Activated T-helper 1 cell treated with Interleukin-2 at 50 U/mL for 16 hours (primary cell): ENCODE measurements around the gene DNAJC11.

Experiments
- DNase-seq: peaks from one replicate; pipeline ENCODE4 v3.0.0-alpha.2; 2020; ENCODE audit warnings: low read depth

The DNAJC11 gene

DNA sequence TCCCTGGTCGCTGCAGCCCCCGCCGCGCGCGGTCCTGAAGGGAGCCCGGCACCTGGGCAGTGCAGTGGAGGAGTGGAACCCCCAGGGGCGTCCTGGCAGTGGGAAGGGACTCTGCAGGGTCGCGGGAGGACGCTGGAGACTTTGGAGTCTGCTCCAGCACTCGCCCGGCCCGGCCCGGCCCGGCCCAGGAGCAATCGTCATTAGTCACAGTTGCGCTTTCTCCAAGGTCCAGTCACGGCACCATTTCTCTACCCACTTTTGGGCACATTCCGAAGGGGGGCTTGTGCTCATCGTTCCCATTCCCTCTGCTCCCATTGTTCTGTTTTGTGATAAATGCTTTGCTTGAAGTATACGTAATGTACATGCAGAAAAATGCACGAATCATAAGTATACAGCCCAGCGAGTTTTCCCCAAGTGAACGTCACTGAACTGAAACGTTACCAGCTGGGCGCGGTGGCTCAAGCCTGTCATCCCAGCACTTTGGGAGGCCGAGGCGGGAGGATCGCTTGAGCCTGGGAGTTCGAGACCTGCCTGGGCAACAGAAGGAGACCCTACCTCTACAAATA is 75.9 kb downstream of the DNAJC11 start:
- no peak for DNase-seq

DNA sequence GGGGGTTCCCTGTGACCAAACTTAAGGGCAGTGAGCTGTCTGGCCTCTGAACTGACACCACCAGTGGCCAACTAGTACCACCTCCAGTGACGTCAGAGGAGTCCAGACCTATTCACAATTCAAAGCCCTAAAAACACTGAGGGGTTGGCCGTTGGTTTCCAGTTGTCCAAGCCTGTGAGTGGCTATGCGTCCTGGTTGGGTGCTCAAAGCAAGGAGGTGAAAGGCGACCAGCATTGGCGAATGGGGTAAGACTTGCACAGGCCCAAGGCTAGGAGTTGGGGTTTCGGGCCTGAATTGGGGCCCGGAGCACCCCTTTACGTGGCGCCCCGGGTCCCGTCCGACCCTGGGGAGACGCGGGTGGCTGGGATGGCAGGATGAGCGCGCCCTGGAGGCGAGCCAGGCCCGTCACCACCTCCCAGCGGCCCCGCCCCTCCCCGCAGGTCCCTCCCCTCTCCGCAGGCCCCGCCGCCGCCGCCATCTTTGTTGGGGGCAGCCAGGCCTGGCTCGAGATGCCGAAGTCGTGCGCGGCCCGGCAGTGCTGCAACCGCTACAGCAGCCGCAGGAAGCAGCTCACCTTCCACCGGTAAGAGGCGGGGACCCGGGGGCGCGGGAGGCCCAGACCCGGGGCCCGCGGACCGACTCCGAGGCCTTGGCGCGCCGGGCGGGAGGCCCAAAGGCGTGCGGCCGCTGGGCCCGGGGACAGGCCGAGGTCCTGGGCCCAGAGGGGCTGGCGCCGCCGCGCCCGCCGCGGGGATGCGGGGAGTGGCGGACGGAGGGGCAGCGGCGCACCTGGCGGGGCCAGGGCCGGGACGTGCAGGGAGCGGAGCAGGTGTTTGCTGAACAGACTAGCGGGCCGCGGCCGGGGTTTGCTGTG is 76.7 kb downstream of the DNAJC11 start, which contains the start of gene THAP3:
Gene THAP3, plus strand, starts transcription at position 159 of the 874 bp plus-strand sequence. Its CDS starts 351 bp downstream, at position 510.
- DNase-seq, result peak; percentile 85

DNA sequence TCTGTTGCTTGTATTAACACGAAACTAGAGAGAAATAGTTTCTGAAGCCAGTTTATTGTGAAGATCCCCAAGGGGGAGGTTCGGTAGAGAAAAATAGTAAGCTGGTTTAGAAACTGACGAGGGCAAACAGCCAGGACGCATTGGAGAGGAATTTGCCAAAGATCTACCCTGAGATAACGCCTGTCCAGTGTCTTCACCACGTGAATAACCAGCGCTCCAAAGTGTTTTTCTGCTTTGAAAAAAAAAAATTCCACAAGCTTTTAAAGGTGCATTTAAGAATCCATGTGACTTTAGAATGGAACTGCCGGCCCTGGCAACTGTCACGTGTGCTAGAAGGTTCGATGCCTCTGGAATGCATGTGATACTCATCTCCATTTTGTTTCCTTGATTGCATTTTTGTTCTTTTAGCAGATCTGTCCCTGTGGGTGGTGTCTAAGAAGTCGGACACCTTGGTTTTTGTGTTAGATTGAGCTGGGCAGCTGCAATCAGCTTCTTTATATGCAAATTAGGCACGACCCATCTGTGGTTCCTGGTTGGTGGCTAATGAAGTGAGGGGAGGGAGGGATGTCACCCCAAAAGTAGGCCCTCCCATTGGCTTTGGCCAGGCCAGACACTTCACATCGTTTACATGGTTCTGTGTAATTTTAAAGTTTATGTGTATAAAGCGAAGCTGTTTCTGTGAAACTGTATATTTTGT is 78.2 kb downstream of the DNAJC11 start:
- no peak for DNase-seq

GRCh38 chr1:6622396-6623152 is 79.0 kb downstream of the DNAJC11 start:
- no peak for DNase-seq

DNA sequence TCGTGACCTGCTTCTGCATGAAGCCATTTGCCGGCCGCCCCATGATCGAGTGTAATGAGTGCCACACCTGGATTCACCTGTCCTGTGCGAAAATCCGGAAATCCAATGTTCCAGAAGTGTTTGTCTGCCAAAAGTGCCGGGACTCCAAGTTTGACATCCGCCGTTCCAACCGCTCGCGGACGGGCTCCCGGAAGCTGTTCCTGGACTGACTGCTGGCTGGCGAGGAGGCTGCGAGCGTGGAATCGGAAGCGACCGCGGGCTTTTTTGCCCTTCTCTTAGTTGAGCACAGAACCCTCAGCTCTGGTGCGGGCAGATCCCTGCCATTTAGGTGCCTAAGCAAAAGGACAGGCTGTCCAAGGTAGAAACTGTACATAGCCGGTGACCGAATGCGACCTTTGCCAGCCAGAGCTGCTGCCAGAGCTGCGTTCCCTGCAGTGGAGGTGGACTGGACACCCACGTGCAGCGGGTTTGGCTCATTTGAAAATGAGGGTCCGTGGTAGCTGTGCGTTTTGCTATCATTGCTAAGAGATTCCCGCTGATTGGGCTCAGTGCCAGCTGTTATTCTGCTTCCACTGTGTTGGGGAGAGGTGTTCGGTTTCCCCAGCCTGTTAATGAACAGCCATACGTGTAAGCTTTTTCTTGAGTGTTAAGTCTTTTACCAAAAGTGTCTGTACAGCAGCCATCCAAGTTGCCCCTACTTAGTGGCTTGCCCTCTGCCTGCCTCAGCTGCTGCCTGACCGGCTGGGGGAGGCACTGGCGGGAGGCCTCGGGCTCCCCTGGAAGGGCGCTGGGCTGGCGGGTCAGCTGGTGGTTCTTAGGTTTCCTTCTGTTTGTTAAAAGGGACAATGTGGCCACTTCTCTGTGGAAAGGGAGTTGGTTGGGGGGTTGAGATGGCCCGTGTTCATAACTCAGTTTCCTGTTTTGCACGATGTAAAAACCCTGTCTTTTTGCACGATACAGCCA is 79.9 kb downstream of the DNAJC11 start:
- no peak for DNase-seq

DNA sequence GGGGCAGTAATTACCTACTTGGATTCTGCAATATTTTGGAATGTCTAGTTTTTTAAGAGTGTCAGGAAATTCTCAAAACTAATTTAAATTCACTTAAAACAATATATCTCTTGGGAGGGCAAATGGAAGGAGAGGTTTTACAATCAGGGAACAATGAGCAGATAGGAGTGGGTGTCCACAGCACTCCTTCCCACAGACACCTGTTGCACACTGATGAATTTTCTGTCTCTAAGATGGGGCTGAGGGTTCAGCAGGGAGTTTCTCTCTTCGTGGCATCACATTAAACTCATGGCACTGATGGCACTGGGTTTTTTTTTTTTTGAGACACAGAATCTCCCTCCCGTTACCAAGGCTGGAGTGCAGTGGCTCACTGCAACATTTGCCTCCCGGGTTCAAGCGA is 82.6 kb downstream of the DNAJC11 start:
- no peak for DNase-seq

DNA sequence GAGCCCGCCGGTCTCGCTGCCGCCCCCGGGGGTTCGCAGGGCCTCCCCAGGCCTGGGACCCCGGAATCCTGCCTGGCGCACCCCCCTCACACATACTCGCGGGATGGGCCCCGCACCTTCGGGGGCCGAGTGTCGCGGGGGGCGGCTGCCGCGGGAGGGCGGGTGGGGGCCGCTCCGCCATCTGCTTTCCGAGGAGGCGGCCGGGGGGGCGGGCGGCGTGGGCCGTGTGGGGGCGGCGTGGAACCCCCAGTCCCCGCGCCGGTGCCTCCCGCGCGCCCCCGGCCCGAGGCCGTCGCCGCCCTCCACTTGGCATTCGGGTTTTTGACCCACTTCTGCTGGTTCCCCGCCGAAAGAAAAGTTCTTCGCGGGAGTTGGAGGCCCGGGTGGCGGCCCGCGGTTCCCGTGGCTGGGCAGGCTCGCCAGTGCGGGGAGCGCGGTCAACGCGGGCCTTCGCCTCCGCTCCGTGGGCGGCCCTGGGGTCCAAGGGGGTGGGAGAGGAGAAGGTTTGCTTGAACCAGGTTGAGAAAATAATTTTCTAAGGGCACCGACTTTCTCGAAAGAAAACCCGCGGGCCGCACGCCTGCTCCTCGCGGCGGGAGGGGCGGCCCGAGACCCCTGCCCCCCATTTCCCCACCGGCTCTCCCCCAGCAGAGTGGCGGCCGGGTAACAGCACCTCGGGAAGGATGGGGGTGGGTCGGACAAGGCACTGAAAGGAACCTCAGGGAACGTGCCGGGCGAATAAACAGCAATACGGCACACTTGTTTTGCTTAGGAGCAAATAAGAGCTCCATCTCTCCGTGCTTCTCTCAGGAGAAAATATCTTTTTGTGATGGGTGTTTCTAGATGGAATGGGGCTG is 86.5 kb downstream of the DNAJC11 start:
- DNase-seq, result no peak

- DNase-seq, result peak; percentile 47
These were observed 87.3 kb downstream of the DNAJC11 start for GRCh38 chr1:6614019-6614928.

GRCh38 chr1:6613361-6614018 is 88.1 kb downstream of the DNAJC11 start, which contains the start of gene PHF13:
Gene PHF13, plus strand, starts transcription at chr1:6613731. Its CDS starts 336 bp downstream, at chr1:6614067.
- peak; percentile 100 for DNase-seq

GRCh38 chr1:6612641-6613360 is 88.8 kb downstream of the DNAJC11 start:
- DNase-seq, result no peak

- DNase-seq, result peak; percentile 10
These were observed 97.6 kb downstream of the DNAJC11 start for GRCh38 chr1:6603915-6604558.

GRCh38 chr1:6603238-6603914 is 98.2 kb downstream of the DNAJC11 start:
- peak; percentile 46 for DNase-seq

- peak; percentile 81 for DNase-seq
These were observed 98.9 kb downstream of the DNAJC11 start, which contains the start of gene KLHL21 for GRCh38 chr1:6602669-6603237. Gene KLHL21, minus strand, starts transcription at chr1:6602869. Its CDS starts 52 bp downstream, at chr1:6602817.

- no peak for DNase-seq
These were observed 99.5 kb downstream of the DNAJC11 start for GRCh38 chr1:6601923-6602668.
